ENCODE results near the gene USP35.

Gene USP35

DNA sequence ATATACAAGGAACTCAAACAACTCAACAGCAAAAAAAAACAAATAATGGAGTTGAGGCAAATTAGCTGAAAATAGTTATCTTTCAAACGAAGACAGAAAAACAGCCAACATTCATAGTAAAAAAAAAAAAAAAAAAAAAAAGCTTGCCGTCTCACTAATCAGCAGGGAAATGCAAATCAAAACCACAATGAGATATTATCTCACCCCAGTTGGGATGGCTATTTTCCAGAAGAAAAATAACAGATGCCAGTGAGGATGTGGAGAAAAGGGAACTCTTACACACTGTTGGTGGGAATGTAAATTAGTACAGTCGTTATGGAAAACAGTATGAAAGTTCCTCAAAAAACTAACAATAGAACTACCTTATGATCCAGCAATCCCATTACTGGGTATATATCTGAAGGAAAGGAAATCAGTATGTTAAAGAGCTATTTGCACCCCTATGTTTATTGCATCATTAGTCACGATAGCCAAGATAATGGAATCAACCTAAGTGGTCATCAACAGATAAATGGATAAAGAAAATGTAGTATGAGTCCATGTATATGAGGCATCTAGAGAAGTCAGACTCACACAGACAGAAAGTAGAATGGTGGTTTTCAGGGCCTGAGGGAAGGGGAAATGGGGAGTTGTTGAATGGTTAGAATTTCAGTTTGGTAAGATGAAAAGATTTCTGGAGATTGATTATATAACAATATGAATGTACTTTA, 56.0 kb downstream of the USP35 start:
- H3K9me2 ChIP-seq (replicated peaks; ENCODE audit: insufficient read depth, low read length): no peaks in the 10 kb centered on the region
- DNase-seq: no peak
- H2AFZ ChIP-seq (ENCODE audit: low read length): no peak overlapping the region
- H3K4me1 ChIP-seq (ENCODE audit: low read length): no peaks in the 10 kb centered on the region
- H3F3A ChIP-seq (ENCODE audit: insufficient read depth, low read length): no peaks in the 10 kb centered on the region
- no peak overlapping the region for H3K27ac ChIP-seq (ENCODE audit: low read length)
- no peaks in the 10 kb centered on the region for H3K27me3 ChIP-seq (replicated peaks; ENCODE audit: insufficient read depth, low read length)
- H3K4me3 ChIP-seq (ENCODE audit: low read length): no peak overlapping the region
- no peak overlapping the region for H3K4me2 ChIP-seq (ENCODE audit: low read depth, low read length)
- H4K20me1 ChIP-seq (ENCODE audit: insufficient read depth, low read length): no peaks in the 10 kb centered on the region
- no peaks in the 10 kb centered on the region for H3K36me3 ChIP-seq (replicated peaks; ENCODE audit: insufficient read depth, low read length)
- no peaks in the 10 kb centered on the region for H3K9me3 ChIP-seq (replicated peaks; ENCODE audit: insufficient read depth, low read length)
- no peaks in the 10 kb centered on the region for H3K79me2 ChIP-seq (ENCODE audit: low read length)
- TF ChIP-seq EZH2phosphoT487 (IDR thresholded peaks at IDR 0.05; ENCODE audit: low read length) (no peak), EZH2 (optimal IDR thresholded peaks at IDR 0.05; ENCODE audit: low read depth, low read length) (no peak)
- no peak overlapping the region for H3K9ac ChIP-seq (ENCODE audit: low read length)

GRCh38 chr11:78248191-78248590, 59.5 kb downstream of the USP35 start:
- Histone ChIP-seq H3K27ac (ENCODE audit: low read length) (no peak overlapping the region), H3K36me3 (replicated peaks; ENCODE audit: insufficient read depth, low read length) (no peaks in the 10 kb centered on the region), H3K9me2 (replicated peaks; ENCODE audit: insufficient read depth, low read length) (no peaks in the 10 kb centered on the region), H3K4me3 (ENCODE audit: low read length) (no peak overlapping the region), H3K27me3 (replicated peaks; ENCODE audit: insufficient read depth, low read length) (no peaks in the 10 kb centered on the region), H3K4me1 (ENCODE audit: low read length) (no peaks in the 10 kb centered on the region), H3K9me3 (replicated peaks; ENCODE audit: insufficient read depth, low read length) (no peaks in the 10 kb centered on the region), H3K9ac (ENCODE audit: low read length) (no peak overlapping the region), H3F3A (ENCODE audit: insufficient read depth, low read length) (no peaks in the 10 kb centered on the region), H3K79me2 (ENCODE audit: low read length) (no peaks in the 10 kb centered on the region), H3K4me2 (ENCODE audit: low read depth, low read length) (no peak overlapping the region), H2AFZ (ENCODE audit: low read length) (no peak overlapping the region), H4K20me1 (ENCODE audit: insufficient read depth, low read length) (no peaks in the 10 kb centered on the region)
- TF ChIP-seq EZH2 (optimal IDR thresholded peaks at IDR 0.05; ENCODE audit: low read depth, low read length): no peak
- TF ChIP-seq CTCF (IDR thresholded peaks at IDR 0.05; ENCODE audit: low read length): no peak
- DNase-seq: no peak

GRCh38 chr11:78248903-78249302, 60.2 kb downstream of the USP35 start:
- no peaks in the 10 kb centered on the region for H3K9me3 ChIP-seq (replicated peaks; ENCODE audit: insufficient read depth, low read length)
- DNase-seq: no peak
- no peaks in the 10 kb centered on the region for H3K36me3 ChIP-seq (replicated peaks; ENCODE audit: insufficient read depth, low read length)
- no peaks in the 10 kb centered on the region for H3K27me3 ChIP-seq (replicated peaks; ENCODE audit: insufficient read depth, low read length)
- no peaks in the 10 kb centered on the region for H3K4me1 ChIP-seq (ENCODE audit: low read length)
- H3K4me2 ChIP-seq (ENCODE audit: low read depth, low read length): no peak overlapping the region
- TF ChIP-seq CTCF (IDR thresholded peaks at IDR 0.05; ENCODE audit: low read length) (no peak), EZH2 (optimal IDR thresholded peaks at IDR 0.05; ENCODE audit: low read depth, low read length) (no peak), EZH2phosphoT487 (IDR thresholded peaks at IDR 0.05; ENCODE audit: low read length) (no peak)
- H4K20me1 ChIP-seq (ENCODE audit: insufficient read depth, low read length): no peaks in the 10 kb centered on the region
- no peak overlapping the region for H3K4me3 ChIP-seq (ENCODE audit: low read length)
- H3K9ac ChIP-seq (ENCODE audit: low read length): no peak overlapping the region
- no peaks in the 10 kb centered on the region for H3F3A ChIP-seq (ENCODE audit: insufficient read depth, low read length)
- H2AFZ ChIP-seq (ENCODE audit: low read length): no peak overlapping the region
- no peaks in the 10 kb centered on the region for H3K79me2 ChIP-seq (ENCODE audit: low read length)
- H3K9me2 ChIP-seq (replicated peaks; ENCODE audit: insufficient read depth, low read length): no peaks in the 10 kb centered on the region
- H3K27ac ChIP-seq (ENCODE audit: low read length): no peak overlapping the region

GRCh38 chr11:78250099-78250498, 61.4 kb downstream of the USP35 start:
- no peaks in the 10 kb centered on the region for H3F3A ChIP-seq (ENCODE audit: insufficient read depth, low read length)
- H3K9me2 ChIP-seq (replicated peaks; ENCODE audit: insufficient read depth, low read length): no peaks in the 10 kb centered on the region
- no peaks in the 10 kb centered on the region for H3K4me1 ChIP-seq (ENCODE audit: low read length)
- no peak overlapping the region for H2AFZ ChIP-seq (ENCODE audit: low read length)
- no peak for DNase-seq
- no peaks in the 10 kb centered on the region for H3K79me2 ChIP-seq (ENCODE audit: low read length)
- no peaks in the 10 kb centered on the region for H3K9me3 ChIP-seq (replicated peaks; ENCODE audit: insufficient read depth, low read length)
- H3K27me3 ChIP-seq (replicated peaks; ENCODE audit: insufficient read depth, low read length): no peaks in the 10 kb centered on the region
- no peak overlapping the region for H3K4me3 ChIP-seq (ENCODE audit: low read length)
- no peak overlapping the region for H3K27ac ChIP-seq (ENCODE audit: low read length)
- no peak overlapping the region for H3K4me2 ChIP-seq (ENCODE audit: low read depth, low read length)
- no peak overlapping the region for H3K9ac ChIP-seq (ENCODE audit: low read length)
- H3K36me3 ChIP-seq (replicated peaks; ENCODE audit: insufficient read depth, low read length): no peaks in the 10 kb centered on the region
- no peaks in the 10 kb centered on the region for H4K20me1 ChIP-seq (ENCODE audit: insufficient read depth, low read length)
- no peak for TF ChIP-seq EZH2phosphoT487 (IDR thresholded peaks at IDR 0.05; ENCODE audit: low read length)
- TF ChIP-seq CTCF (IDR thresholded peaks at IDR 0.05; ENCODE audit: low read length): no peak
- TF ChIP-seq EZH2 (optimal IDR thresholded peaks at IDR 0.05; ENCODE audit: low read depth, low read length): no peak
